Amygdala (tissue), 56 donors: Measurements from ENCODE around the gene TMOD1.

ENCODE experiments used
- DNase-seq, 56 donors: peaks; one replicate each; lab custom pipeline; 2025; lab: John Stamatoyannopoulos, UW

Gene TMOD1

DNA sequence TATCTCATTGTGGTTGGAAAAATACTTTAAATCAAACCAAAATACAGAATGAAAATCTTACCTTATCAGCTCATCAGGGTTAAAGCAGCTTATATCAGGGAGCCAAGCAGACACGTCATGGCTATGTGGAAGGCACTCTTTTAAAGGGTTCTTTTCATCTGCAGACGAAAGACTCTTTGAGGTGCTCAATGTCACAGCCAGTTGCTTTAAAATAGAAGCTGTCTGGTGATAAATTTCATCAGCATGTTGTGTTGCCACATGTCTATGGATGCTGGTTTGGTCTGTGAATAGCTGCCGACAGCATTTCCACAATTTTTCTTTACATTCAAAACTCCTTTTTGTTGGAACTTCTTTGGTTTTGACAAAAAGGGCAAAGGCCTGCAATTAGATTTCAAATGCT, 124.2 kb downstream of the TMOD1 start:
- no peak for DNase-seq

GRCh38 chr9:97627624-97628023, 126.2 kb downstream of the TMOD1 start:
- DNase-seq = no peak

- no peak for DNase-seq
Measured at GRCh38 chr9:97628668-97629067, 127.2 kb downstream of the TMOD1 start.

GRCh38 chr9:97629156-97629555, 127.7 kb downstream of the TMOD1 start:
- DNase-seq = no peak

DNA sequence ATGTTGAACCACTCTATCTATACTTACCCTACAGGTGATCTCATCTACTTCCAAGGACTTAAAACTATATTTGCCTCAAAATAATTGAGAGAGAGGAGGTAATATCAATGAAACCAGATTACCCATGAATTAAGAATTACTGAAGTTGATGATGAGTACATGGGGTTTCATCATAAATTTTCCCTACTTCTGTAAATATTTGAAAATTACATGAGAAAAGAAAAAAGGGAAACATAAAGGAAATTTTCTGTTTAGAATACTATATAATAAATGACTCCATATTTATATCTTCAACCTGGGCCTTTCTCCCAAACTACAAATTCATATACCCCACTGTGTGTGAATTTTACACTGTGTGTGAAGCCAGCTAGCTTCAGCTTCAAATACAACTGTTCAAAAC, 129.1 kb downstream of the TMOD1 start:
- no peak for DNase-seq

DNA sequence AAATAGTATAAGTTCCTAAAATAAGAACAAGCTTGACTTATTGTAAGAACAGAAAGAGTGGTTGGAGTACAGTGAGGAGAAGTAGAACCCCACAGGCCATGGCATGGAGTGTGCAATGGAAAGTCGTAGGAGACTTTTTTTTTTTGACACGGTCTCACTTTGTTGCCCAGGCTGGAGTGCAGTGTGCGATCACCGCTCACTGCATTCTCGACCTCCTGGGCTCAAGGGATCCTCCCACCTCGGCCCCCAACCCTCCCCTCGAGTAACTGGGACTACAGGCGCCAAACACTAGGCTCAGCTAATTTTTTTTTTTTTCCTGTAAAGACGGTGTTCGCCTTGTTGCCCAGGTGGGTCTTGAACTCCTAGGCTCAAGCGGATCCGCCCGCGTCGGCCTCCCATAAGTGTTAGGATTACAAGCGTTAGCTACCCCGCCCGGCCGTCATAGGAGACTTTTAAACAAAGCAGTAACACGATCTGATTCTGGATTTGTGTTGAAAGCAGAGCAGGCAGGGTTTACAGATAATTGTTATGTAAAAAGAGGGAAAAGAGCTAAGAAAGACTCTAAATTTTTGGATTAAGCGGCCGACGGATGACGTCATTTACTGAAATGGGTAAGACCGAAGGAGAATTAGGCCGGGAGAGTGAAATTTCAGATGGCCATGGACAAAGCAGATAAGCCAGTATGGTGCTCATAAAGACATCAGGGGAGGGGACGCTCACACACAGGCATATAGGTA, 130.9 kb downstream of the TMOD1 start:
- peak in 16 of 56 donors; percentile 5 to 60 (median 31) for DNase-seq

- peak; percentile 73 to 100 (median 97) for DNase-seq
Measured at GRCh38 chr9:97632985-97633858, 131.8 kb downstream of the TMOD1 start, which contains the start of the genes NCBP1 and TSTD2. Gene NCBP1, plus strand, starts transcription at chr9:97633821. Its CDS starts 61 bp downstream, at chr9:97633882. Gene TSTD2, minus strand, starts transcription at chr9:97633368. Its CDS starts 5,806 bp downstream, at chr9:97627562.

DNA sequence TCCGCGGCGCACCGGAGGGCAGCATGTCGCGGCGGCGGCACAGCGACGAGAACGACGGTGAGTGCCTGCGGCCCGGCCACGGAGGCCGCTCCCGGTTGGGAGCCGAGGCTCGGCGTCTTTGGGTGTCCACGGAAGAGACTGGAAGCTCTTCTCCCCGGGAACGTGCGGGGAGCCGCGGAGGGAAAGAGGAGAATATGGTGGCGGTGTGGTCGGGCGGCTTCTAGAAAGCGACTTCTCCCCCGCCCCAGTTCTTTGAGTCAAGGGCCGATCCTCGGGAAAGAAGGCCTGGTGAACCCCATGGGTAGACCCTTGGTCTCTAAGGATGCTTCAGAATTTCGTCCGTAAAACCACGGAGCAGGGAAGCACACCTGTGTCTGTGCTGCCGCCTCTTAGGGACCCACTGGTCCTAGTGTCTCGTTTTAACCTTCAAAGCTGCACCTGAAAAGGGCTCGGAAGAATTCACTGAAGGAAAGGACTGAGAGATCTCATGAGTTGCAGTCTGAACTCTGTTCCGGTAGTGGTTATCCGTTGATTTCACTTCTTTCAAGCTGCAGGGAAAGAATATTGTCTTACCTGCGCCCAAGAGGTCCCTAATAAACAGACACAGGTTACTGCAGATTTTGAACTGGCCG, 132.5 kb downstream of the TMOD1 start:
- DNase-seq = peak in 1 of 56 donors; percentile 46

- no peak for DNase-seq
Measured at GRCh38 chr9:97635026-97635425, 133.6 kb downstream of the TMOD1 start.

- DNase-seq = no peak
Measured at GRCh38 chr9:97636903-97637302, 135.4 kb downstream of the TMOD1 start.

DNA sequence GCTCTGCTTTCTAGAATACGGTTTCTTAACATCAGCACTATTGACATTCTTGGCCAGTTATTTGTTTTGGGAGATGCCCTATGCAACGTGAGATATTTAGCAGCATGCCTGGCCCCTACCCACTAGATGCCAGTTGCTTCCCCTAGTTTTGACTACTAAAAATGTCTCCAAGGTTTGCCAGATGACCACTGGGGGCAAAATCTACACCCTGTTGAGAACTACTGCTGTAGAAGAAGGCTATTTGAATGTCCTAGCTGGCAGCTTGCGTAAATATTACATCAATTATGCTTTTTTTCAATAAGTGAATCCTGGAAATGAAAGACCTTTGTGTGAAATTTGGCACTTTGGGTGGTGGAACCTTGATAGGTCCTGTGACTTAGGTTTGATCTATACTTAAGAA, 137.2 kb downstream of the TMOD1 start:
- no peak for DNase-seq

- peak in 1 of 56 donors; percentile 6 for DNase-seq
Measured at GRCh38 chr9:97640325-97640724, 138.9 kb downstream of the TMOD1 start.

DNA sequence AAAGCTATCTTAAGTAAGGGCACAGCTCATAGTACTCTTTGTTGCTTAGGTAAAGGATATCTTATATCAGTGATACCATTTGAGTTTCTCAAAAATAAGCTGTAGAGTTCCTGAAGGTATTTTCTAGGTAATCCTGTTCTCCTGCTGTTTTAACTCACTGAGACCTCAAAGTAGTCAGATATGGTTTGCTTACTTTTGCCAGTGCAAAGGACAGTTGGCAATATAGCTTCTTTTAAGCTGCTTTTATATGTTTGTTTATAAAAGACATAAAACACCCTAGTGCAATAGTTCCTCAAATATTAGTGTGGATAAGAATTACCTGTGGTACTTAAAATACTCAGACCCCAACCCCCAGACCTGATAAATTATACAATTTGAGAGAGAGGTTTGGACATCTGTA, 144.3 kb downstream of the TMOD1 start:
- DNase-seq = no peak

GRCh38 chr9:97647996-97648395, 146.5 kb downstream of the TMOD1 start:
- no peak for DNase-seq
